Endothelial cell of umbilical vein (primary cell): ENCODE results near the gene DNAH10. TPM values are rescaled to one million over a fixed set of nuclear protein-coding genes. Genes with fewer than 3 reads are reported as not detected.
A peak's percentile ranks its signal among the peaks of the same experiment; 100 is the strongest.

Source experiments
- BruUV-seq: library from RNA; stranded (reverse); fragments of 400-500 nt; replicated peaks from 2 replicates; lab custom pipeline; 2021; lab: Mats Ljungman, UMichigan
- CTCF ChIA-PET: fragments of 300-600, 350-600 bp; sonication (Branson Sonifier 250); formaldehyde crosslinking; loops from one replicate; lab custom pipeline; 2021; ENCODE audit warnings: antibody characterized with exemption, inconsistent platforms; lab: Charles Lee
- POLR2A ChIA-PET: fragments of 300-600, 350-600 bp; sonication (Branson Sonifier 250); formaldehyde crosslinking; loops from one replicate; lab custom pipeline; 2021; ENCODE audit warnings: antibody characterized with exemption, inconsistent platforms; lab: Charles Lee
- DNase-seq: peaks from one replicate; pipeline ENCODE4 v3.0.0-alpha.2; 2011; ENCODE audit warnings: low read depth, low spot score
- FAIRE-seq: peaks from 2 replicates; lab custom pipeline; 2011; peaks lifted over from hg19 to GRCh38; lab: Jason Lieb, UNC
- H2AFZ ChIP-seq: 2 replicates; pipeline ENCODE4 v1.6.0; 2012; ENCODE audit warnings: low read depth, low read length, control low read depth, inconsistent platforms
- H3K27ac ChIP-seq: 2 replicates; pipeline ENCODE4 v1.5.1; 2011; ENCODE audit warnings: low read depth, mild to moderate bottlenecking, control low read depth, low read length, moderate library complexity; ENCODE audit not compliant: insufficient read depth
- H3K27me3 ChIP-seq, 2 experiments: 2 replicates each; pipeline versions ENCODE4 v1.6.0 to v1.6.1; 2011; ENCODE audit warnings: low read length in 2 of 2, mixed read lengths in 1 of 2; ENCODE audit not compliant: control insufficient read depth in 2 of 2, insufficient read depth in 2 of 2
- H3K36me3 ChIP-seq, 2 experiments: 2 replicates in 1 of 2; 3 replicates in 1 of 2; pipeline ENCODE4 v1.5.1; 2011; ENCODE audit warnings: low read length in 2 of 2, mild to moderate bottlenecking in 1 of 2, moderate library complexity in 1 of 2; ENCODE audit not compliant: control insufficient read depth in 2 of 2, insufficient read depth in 2 of 2; ENCODE audit errors: extremely low read depth in 1 of 2
- H3K4me1 ChIP-seq: 3 replicates; pipeline ENCODE4 v1.5.1; 2011; ENCODE audit warnings: mild to moderate bottlenecking, low read length; ENCODE audit not compliant: control insufficient read depth, insufficient read depth; ENCODE audit errors: extremely low read depth
- H3K4me2 ChIP-seq: 2 replicates; pipeline ENCODE4 v1.6.1; 2011; ENCODE audit warnings: low read length, control low read depth, mixed read lengths; ENCODE audit not compliant: insufficient read depth
- H3K4me3 ChIP-seq, 3 experiments: fragments of 200-600 bp in 1 of 3; sonication (generic), shearing (Covaris generic) in 1 of 3; replicated peaks in 1 of 3; 2 replicates each; pipeline ENCODE4 v1.5.1; 2011 to 2016; ENCODE audit warnings: control low read depth in 3 of 3, low read length in 3 of 3, mild to moderate bottlenecking in 2 of 3, inconsistent platforms in 1 of 3, low read depth in 1 of 3, moderate library complexity in 1 of 3; ENCODE audit not compliant: insufficient read depth in 1 of 3
- H3K79me2 ChIP-seq: 2 replicates; pipeline ENCODE4 v1.6.0; 2012; ENCODE audit warnings: low read length, inconsistent platforms; ENCODE audit not compliant: control insufficient read depth, insufficient read depth
- H3K9ac ChIP-seq: replicated peaks from 2 replicates; pipeline ENCODE3; 2011; ENCODE audit warnings: low read length, control low read depth; ENCODE audit not compliant: insufficient read depth; ENCODE audit errors: extremely low read depth
- H3K9me1 ChIP-seq: replicated peaks from 3 replicates; pipeline ENCODE4 v1.6.0; 2011; ENCODE audit warnings: mild to moderate bottlenecking, low read length; ENCODE audit not compliant: control insufficient read depth, insufficient read depth; ENCODE audit errors: extremely low read depth
- H3K9me3 ChIP-seq: replicated peaks from 2 replicates; pipeline ENCODE4 v1.5.1; 2012; ENCODE audit warnings: low read length, inconsistent platforms; ENCODE audit not compliant: control insufficient read depth, insufficient read depth
- H4K20me1 ChIP-seq: replicated peaks from 2 replicates; pipeline ENCODE3; 2011; ENCODE audit warnings: mild to moderate bottlenecking, low read length; ENCODE audit not compliant: control insufficient read depth, insufficient read depth; ENCODE audit errors: extremely low read depth
- CTCF ChIP-seq, 2 donors: IDR thresholded peaks; 1 replicate in 1 of 2; 2 replicates in 1 of 2; pipeline ENCODE4 v1.5.1; 2011; ENCODE audit warnings: low read length in 2 of 2, mild to moderate bottlenecking in 2 of 2, moderate library complexity in 2 of 2, control low read depth in 1 of 2, inconsistent platforms in 1 of 2, low read depth in 1 of 2; ENCODE audit not compliant: insufficient read depth in 1 of 2; ENCODE audit errors: extremely low read depth in 1 of 2
- EZH2 ChIP-seq: IDR thresholded peaks from 2 replicates; pipeline ENCODE4 v1.6.1; 2012; ENCODE audit warnings: borderline replicate concordance, low read depth, mild to moderate bottlenecking, moderate library complexity, low read length, inconsistent platforms; ENCODE audit not compliant: severe bottlenecking
- FOS ChIP-seq: IDR thresholded peaks from 2 replicates; pipeline ENCODE4 v1.6.1; 2011; ENCODE audit warnings: mild to moderate bottlenecking, low read length, moderate library complexity, borderline replicate concordance; ENCODE audit not compliant: insufficient read depth
- GATA2 ChIP-seq: IDR thresholded peaks from 2 replicates; pipeline ENCODE4 v1.7.0; 2011; ENCODE audit warnings: low read depth, mild to moderate bottlenecking, moderate library complexity, mixed read lengths, low read length; ENCODE audit not compliant: insufficient read length, insufficient read depth
- JUN ChIP-seq: IDR thresholded peaks from 2 replicates; pipeline ENCODE4 v1.6.1; 2011; ENCODE audit warnings: borderline replicate concordance, low read depth; ENCODE audit not compliant: insufficient read length, insufficient read depth
- MYC ChIP-seq: IDR thresholded peaks from one replicate; pipeline ENCODE4 v1.6.1; 2011; ENCODE audit warnings: mild to moderate bottlenecking, low read depth, low read length
- POLR2A ChIP-seq: IDR thresholded peaks from 2 replicates; pipeline ENCODE4 v1.6.1; 2012; ENCODE audit warnings: low read depth, mild to moderate bottlenecking, control low read depth, low read length
- POLR2AphosphoS5 ChIP-seq: IDR thresholded peaks from 2 replicates; pipeline ENCODE4 v1.6.1; 2012; ENCODE audit warnings: low read depth, mild to moderate bottlenecking, control low read depth, low read length, moderate library complexity; ENCODE audit not compliant: insufficient read depth
- dilution Hi-C: fragments of 300-500 bp; cut with MboI; formaldehyde crosslinking; loops from one replicate; pipeline ENCODE4 v1.15.0; 2019; ENCODE audit warnings: low sequenced_read_pairs; ENCODE audit not compliant: extremely low pct_ligation_motif_present
- intact Hi-C: fragments of 100-400 bp; cut with micrococcal nuclease; formaldehyde crosslinking; loops from one replicate; pipeline ENCODE4 v1.10.0; 2022
- polyA plus RNA-seq, 4 experiments: library from polyadenylated mRNA; depleted of rRNA in 3 of 4; stranded (reverse) in 3 of 4; unstranded in 1 of 4; fragments of >200 nt; gene quantifications; 2 replicates each; pipeline versions ENCODE4 v1.2.1 to v1.2.3, GENCODE V29; 2011 to 2012; ENCODE audit warnings: missing spikeins in 1 of 4
- total RNA-seq: library from RNA; stranded (reverse); gene quantifications from 2 replicates; pipeline ENCODE4 v1.2.3, GENCODE V29; 2021
- TF ChIP-seq, protein P1 (sequence below): IDR thresholded peaks from 2 replicates; pipeline ENCODE4 v1.6.1; 2011; ENCODE audit not compliant: insufficient read depth, insufficient read length

Gene DNAH10
- total and polyA plus RNA-seq, 2 donors (not counting 3 experiments of a cell fraction or from before 2014, with no cell fraction given), result 0.04 to 0.31 TPM

GRCh38 chr12:123713398-123713797 lies 48.7 kb upstream of the DNAH10 start:
- Histone ChIP-seq H3K36me3 (no peaks in the 10 kb centered on the region), H4K20me1 (no peaks in the 10 kb centered on the region), H3K27me3 (no peaks in the 10 kb centered on the region), H3K9me3 (no peaks in the 10 kb centered on the region), H3K79me2 (peaks cover 24% of the 10 kb centered on the region), H3K9ac (peak overlapping the region; percentile 88), H3K4me3 (peak overlapping the region; percentile 87 to 98 (median 90)), H3K4me2 (peak overlapping the region; percentile 94), H3K27ac (no peak overlapping the region), H2AFZ (no peak overlapping the region), H3K4me1 (peaks cover 8% of the 10 kb centered on the region), H3K9me1 (no peaks in the 10 kb centered on the region)
- intact Hi-C loops (loop anchor here (2.0 kb wide), 1 partner anchor 255 kb away; the partner anchor contains the start of gene SNRNP35), dilution Hi-C loops (no loop called here)
- ChIA-PET POLR2A (no interaction called here), CTCF (interaction anchor here (1.2 to 1.6 kb wide), 3 partner anchors 14 to 319 kb away, joined by 3 read pairs; no protein-coding TSS in a partner anchor)
- peak; percentile 36 for DNase-seq
- no peak for FAIRE-seq
- BruUV-seq, result TSS peak; percentile 38
- TF ChIP-seq GATA2 (peak; percentile 28), JUN (no peak), EZH2 (no peak), POLR2AphosphoS5 (no peak)

- intact Hi-C loops, result loop anchor here (2.0 kb wide), 1 partner anchor 255 kb away; the partner anchor contains the start of gene SNRNP35
- no peak overlapping the region for H2AFZ ChIP-seq
- no peaks in the 10 kb centered on the region for H4K20me1 ChIP-seq
- H3K79me2 ChIP-seq, result peaks cover 24% of the 10 kb centered on the region
- no peaks in the 10 kb centered on the region for H3K36me3 ChIP-seq
- no peaks in the 10 kb centered on the region for H3K9me3 ChIP-seq
- BruUV-seq, result no TSS peak
- H3K4me1 ChIP-seq, result peaks cover 8% of the 10 kb centered on the region
- dilution Hi-C loops, result no loop called here
- H3K4me3 ChIP-seq, result no peak overlapping the region
- FAIRE-seq (no peak), DNase-seq (no peak)
- TF ChIP-seq JUN (no peak), CTCF (IDR thresholded peaks at IDR 0.05; ENCODE audit: extremely low read depth in 1 of 2, insufficient read depth in 1 of 2, low read depth in 1 of 2, low read length in 2 of 2) (no peak), FOS (no peak), EZH2 (no peak), POLR2AphosphoS5 (no peak), GATA2 (no peak), POLR2A (no peak), MYC (no peak)
- TF ChIP-seq, protein P1, sequence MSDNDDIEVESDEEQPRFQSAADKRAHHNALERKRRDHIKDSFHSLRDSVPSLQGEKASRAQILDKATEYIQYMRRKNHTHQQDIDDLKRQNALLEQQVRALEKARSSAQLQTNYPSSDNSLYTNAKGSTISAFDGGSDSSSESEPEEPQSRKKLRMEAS, result no peak
- H3K27ac ChIP-seq, result no peak overlapping the region
- peak overlapping the region; percentile 94 for H3K4me2 ChIP-seq
- POLR2A ChIA-PET, result no interaction called here
- H3K27me3 ChIP-seq, result no peaks in the 10 kb centered on the region
- CTCF ChIA-PET, result interaction anchor here (1.4 to 1.6 kb wide), 2 partner anchors 13 to 28 kb away, joined by 3 read pairs; no protein-coding TSS in a partner anchor
- H3K9me1 ChIP-seq, result no peaks in the 10 kb centered on the region
- H3K9ac ChIP-seq, result no peak overlapping the region
These were observed 48.1 kb upstream of the DNAH10 start for GRCh38 chr12:123713823-123714585.
